GM18502 (cell line): ENCODE data around the gene ADGRA3.

Source experiments
- ATAC-seq: cut with Tn5 transposase; IDR thresholded peaks from one replicate; pipeline ENCODE4 v1.9.1; 2021; ENCODE audit warnings: mild to moderate bottlenecking; ENCODE audit not compliant: unreplicated experiment, poor library complexity

The ADGRA3 gene, protein sequence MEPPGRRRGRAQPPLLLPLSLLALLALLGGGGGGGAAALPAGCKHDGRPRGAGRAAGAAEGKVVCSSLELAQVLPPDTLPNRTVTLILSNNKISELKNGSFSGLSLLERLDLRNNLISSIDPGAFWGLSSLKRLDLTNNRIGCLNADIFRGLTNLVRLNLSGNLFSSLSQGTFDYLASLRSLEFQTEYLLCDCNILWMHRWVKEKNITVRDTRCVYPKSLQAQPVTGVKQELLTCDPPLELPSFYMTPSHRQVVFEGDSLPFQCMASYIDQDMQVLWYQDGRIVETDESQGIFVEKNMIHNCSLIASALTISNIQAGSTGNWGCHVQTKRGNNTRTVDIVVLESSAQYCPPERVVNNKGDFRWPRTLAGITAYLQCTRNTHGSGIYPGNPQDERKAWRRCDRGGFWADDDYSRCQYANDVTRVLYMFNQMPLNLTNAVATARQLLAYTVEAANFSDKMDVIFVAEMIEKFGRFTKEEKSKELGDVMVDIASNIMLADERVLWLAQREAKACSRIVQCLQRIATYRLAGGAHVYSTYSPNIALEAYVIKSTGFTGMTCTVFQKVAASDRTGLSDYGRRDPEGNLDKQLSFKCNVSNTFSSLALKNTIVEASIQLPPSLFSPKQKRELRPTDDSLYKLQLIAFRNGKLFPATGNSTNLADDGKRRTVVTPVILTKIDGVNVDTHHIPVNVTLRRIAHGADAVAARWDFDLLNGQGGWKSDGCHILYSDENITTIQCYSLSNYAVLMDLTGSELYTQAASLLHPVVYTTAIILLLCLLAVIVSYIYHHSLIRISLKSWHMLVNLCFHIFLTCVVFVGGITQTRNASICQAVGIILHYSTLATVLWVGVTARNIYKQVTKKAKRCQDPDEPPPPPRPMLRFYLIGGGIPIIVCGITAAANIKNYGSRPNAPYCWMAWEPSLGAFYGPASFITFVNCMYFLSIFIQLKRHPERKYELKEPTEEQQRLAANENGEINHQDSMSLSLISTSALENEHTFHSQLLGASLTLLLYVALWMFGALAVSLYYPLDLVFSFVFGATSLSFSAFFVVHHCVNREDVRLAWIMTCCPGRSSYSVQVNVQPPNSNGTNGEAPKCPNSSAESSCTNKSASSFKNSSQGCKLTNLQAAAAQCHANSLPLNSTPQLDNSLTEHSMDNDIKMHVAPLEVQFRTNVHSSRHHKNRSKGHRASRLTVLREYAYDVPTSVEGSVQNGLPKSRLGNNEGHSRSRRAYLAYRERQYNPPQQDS (N-terminal part only)

DNA sequence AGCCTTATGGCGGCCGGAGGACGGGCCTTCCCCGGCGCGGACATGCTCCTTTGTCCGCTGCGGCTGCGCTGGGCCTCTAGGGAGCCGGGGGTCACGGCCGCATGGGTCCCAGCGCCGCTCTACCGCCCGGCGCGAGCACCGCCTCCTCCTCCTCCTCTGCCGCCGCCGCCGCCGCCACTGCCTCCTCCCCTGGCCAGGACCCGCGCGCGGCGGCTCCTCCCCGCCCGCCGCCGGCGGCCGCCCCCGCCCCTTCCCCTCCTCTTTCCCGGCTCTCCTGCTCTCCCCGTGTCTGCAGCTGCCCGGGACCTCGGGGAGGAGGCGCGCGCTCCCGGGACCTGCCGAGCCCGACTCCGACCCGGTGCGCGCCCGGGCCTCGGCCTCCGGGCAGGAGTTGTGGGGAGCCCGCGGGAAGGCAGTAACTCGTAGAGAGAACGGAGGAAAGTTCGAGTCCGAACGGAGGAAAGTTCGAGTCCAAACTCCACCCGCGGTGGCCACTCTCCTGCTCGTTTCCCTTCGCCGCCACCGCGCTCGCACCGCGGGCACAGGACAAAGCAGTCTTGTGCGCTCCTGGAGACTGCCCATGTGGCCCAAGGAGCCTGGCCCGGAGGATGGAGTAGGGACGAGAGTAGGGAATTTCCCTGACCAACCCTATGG is at the start of gene ADGRA3:
TSS of gene ADGRA3 (minus strand) at position 179 of the 654 bp plus-strand sequence. CDS start 282 bp downstream, outside the sequence.
- ATAC-seq = peak; percentile 72

DNA sequence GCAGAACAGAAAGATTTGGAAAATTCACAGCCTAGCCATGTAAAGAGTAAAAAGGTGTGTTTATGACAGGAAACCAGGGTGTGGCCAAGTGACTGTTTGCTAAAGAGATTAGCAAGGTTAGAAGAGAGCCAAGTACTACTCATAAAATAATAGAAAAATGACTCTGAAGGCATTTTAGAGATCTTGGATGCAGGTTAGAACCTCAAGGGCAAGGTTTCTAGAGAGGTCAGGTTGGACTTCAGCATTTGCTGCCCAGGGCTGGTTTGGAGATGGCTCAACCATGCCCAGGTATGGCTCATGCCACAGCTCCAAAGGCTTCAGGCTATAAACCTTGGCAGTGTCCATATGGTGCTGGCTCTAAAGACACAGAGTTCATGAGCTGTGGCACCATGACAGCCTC is 40.6 kb upstream of the ADGRA3 start:
- ATAC-seq = no peak

DNA sequence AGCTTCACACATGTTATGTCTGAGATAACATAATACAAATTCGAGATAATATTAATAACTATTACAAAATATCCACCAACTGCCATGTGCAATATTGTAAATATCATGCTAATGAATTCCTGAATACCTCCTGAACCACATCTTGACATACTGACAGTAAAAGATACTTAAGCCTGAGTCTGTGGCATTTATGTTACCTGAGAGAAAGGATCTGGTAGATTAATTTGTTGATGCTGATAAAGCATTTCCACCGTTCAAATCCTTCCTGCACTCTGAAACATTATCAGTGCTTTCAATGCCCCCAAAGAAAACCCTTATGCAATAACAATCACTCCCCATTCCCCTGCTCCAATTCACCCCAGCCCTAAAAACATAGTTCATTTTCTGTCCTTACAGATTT is 38.8 kb upstream of the ADGRA3 start:
- ATAC-seq = no peak

DNA sequence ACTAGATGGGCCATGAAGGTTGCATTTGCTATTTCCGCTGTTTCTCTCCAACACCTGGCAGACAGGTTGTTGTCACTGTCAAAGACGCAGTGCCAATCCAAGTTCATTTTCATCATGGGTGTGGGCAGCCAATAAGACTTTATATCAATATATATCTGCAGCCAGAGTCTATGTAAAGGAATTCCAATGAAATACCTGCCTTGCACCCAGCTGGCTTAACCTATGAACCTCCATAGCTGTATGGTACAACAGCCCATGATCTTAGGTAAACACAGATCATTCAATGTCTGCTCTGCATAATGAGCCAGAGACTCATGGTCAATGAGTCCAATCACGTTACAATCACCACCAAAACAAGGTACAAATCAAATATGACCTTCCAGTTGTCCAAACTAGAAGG is 37.7 kb upstream of the ADGRA3 start:
- no peak for ATAC-seq

DNA sequence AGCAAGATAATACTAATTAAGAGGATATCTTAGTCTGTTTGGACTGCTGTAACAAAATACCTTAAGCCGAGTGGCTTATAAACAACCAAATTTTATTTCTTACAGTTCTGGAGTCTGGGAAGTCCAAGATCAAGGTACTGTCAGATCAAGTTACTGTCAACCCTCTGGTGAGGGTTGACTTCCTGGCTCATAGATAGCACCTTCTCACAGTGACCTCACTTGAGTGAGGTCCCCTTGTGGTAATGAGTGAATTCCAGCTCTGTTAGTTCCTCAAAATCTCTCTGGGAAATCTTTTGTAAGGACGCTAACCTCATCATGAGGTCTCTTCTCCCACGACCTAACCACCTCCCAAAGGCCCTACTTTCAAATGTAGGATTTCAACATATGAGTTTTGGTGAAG is 36.9 kb upstream of the ADGRA3 start:
- no peak for ATAC-seq

DNA sequence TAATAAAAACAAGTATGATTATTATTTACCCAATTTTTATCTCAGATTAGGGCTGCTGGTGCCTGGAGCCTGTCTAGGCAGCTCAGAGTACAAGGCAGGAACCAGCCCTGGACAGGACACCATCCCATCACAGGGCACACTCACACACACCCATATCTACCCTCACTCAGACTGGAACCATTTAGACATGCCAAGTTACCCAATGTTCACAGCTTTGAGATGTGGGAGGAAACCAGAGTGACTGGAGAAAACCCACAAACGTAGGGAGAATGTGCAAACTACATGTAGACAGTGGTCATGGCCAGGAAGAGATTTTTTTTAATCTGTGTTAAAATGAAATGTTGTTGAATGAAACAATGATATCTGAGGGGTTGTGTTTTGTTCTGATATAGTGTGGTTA is 35.7 kb upstream of the ADGRA3 start:
- ATAC-seq = no peak

DNA sequence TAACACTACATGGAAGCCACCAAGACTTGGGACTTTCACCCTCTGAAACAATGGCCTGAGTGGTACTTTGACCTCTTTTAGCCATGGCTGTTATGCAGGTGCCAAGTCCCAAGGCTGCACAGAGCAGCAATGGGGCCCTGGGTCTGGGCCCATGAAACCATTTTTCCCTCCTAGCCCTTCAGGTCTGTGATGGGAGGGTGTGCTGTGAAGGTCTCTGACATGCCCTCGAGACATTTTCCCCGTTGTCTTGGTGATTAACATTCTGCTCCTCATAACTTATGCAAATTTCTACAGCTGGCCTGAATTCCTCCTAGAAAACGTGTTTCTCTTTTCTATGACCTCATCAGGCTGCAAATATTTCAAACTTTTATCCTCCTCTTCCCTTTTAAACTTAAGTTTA is 30.4 kb upstream of the ADGRA3 start:
- ATAC-seq = no peak

DNA sequence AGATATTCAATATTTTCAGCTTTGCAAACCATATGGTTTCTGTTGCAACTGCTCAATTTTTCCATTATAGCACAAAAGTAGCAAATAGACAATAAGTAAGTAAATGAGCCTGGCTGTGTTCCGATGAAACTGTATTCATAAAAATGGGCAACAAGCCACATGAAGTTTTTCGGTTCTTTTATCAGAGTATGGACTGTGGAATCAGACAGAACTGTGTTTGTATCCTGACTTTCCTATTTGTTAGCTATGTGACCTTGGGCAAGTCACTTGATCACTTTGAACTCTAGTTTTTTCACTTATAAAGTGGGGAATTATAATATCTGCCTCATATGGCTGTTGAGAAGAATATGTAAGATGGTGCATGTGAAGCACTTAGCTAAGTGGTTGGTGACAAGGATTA is 23.4 kb upstream of the ADGRA3 start:
- no peak for ATAC-seq

DNA sequence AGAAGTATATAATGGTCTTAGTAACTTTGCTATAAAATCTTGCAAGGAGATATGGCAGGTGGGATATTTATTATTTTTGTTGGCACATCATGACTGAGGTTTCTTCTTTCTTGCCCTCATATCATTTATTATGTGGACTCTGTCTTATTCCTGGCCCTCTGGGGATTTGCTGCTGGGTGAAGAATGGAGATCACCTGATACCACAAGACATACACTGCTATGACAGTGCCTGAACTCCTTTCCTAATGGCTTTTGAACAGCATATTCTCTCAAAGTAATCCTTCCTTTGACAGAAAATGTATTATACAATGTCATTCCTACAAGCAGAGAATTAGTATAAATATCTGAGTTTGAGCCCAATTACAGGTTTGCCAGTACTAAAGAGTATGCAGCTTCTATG is 22.0 kb upstream of the ADGRA3 start:
- no peak for ATAC-seq

DNA sequence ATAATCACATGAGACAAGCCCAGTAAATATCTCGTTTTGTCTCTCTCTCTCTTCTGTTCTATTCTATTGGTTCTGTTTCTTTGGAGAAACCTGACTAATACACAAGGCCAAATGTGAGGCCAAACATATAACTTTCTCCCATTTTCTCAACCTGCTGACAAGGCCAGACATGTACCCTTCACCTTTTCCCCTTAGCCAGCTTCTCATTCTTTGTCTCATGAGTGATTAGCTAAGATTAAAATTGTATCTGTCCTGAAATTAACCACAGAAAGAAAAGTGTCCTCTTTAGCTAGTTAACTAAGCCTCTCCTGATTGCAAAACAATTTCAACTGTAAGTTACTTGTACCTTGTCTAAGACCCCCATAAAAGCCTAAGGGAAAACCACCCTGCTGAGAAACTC is 18.5 kb upstream of the ADGRA3 start:
- ATAC-seq = no peak

DNA sequence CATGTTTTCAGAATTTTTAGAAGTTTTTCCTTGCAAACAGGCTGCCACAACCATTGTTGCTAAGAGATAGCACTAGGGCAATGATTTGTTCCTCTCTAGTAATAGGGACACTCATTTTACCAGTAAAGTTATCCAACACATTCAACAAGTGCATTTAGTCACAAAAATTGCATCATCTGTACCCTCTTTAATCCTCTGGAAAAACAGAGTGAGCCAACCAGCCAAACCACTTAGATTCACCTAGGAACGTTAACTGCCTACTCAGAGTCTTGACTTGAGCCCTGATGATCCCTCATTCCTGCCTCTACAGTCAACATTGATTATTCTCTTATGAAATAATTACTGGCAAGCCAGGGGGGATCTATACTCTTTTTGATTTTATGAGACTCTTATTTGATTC is 17.0 kb upstream of the ADGRA3 start:
- no peak for ATAC-seq

DNA sequence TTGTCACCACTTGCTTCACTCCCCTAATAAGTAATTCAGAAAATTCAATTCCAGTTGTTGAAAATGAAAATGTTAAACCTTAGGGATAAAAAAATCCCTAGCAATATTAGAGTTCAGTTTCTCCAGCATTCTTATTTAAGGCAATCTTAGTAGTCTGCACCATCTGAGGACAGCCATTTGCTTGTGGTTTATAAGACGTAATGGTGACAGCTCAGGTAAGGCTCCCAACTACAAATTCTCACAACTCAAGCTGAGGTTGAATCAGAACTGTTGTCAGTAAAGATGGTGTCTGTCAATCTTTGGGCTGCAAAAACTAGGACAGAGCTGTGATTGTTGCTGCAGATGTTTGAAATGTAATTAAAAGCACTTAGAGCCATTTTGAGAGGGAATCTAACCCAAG is 16.3 kb upstream of the ADGRA3 start:
- ATAC-seq = no peak

DNA sequence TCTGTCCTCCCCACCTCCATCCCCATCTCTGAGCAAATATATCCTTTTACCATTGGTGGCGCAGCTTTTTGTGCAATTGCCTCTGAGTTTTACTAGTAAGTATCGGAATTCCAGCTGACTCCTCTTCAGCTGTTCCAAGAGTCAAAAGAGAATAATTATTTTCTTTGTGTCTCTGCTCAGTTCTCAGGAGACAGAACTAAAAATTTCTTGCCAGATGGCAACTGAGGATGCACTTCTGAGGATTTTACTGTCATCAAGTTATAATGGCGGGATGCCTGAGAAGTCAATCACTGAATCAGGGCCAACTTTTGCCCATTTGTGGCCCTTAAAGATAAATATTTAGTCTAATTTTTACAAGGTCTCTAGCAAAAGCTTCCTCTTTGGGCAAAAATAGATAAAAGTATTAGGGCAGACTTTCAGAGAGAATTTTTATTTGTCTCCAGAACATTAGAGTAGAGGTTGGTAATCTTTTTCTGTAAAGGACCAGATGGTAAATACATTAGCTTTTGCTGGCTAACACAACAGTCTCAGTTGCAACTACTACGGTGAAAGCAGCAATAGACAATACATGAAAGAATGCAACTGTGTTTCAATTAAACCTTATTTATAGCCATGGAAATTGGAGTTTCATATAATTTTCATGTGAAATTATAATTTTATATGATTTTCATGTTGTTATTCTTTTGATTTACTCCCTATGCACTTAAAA is 15.6 kb upstream of the ADGRA3 start:
- ATAC-seq = no peak

DNA sequence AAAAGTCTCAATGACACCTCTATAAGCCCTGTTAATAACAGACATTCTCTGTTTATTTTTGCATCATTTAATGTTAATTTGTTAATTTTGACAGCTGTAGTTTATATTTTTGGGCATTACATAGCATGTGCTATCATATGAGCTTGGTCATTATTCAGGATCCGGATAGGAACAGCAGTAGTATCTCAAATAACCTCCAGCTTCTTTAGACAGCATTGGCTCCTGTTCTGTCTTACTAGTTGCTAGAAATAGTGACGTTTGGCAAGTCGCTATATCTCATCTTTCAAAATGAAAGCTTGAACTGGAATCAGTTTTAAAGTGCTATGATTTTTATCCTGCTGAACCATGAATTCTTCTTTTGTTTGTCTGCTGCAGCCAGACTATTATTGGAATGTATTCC is 9.0 kb upstream of the ADGRA3 start:
- no peak for ATAC-seq

DNA sequence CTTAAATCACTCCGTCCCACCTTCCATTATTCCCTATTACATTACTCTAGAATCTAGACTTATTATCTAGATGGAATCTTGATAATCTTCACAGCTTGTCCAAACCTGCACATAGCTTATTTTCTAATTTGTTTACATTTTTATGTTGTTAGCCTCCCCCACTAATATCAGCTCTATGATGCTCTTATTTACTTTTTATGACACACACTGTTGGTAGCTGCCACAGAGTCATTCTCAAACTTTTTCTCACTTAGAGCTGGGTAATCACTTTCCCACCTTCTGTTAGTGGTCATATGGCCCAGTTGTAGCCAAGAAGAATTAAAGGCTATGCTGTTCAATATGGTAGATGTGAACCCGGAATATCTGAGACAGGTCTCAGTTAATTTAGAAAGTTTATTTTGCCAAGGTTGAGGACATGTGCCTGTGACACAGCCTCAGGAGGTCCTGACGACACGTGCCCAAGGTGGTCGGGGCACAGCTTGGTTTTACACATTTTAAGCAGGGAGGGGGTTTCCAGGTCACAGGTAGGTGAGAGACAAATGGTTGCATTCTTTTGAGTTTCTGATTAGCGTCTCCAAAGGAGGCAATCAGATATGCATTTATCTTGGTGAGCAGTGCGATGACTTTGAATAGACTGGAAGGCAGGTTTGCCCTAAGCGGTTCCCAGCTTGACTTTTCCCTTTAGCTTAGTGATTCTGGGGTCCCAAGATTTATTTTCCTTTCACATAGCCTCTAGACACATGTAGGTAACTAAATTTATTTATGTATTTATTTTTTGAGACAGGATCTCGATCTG is 7.0 kb upstream of the ADGRA3 start:
- no peak for ATAC-seq

DNA sequence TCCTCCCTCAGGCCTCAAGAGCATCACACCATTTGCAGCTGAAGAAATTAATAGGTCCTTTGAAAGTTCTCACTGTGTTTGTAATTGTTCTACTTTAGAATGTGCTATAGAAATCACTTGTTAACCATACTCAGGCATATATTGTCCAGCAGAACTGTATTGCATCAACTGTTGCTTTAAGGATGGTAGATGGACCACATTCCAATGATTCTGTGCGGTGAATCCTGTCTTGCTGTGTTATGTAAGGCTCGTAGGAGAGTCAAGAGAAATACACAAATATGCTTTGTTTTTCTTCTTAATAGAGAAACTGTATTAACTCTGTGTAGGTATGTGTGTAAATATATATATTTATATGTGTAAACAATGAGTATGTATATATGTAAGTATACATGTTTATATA is 6.3 kb upstream of the ADGRA3 start:
- ATAC-seq = no peak

DNA sequence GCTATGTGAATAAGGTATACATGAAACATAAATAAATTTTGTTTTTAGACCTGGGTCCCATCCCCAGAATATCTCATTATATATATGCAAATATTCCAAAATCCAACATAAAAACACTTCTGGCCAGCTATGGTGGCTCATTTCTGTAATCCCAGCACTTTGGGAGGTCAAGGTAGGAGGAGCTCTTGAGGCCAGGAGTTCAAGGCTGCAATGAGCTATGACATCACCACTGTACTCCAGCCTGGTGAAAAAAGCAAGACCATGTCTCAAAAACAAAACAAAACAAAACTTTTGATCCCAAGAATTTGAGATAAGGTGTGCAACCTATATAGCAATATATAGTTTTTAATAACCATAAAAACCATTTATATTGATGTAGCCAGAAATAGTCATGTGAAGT is 5.4 kb upstream of the ADGRA3 start:
- no peak for ATAC-seq

DNA sequence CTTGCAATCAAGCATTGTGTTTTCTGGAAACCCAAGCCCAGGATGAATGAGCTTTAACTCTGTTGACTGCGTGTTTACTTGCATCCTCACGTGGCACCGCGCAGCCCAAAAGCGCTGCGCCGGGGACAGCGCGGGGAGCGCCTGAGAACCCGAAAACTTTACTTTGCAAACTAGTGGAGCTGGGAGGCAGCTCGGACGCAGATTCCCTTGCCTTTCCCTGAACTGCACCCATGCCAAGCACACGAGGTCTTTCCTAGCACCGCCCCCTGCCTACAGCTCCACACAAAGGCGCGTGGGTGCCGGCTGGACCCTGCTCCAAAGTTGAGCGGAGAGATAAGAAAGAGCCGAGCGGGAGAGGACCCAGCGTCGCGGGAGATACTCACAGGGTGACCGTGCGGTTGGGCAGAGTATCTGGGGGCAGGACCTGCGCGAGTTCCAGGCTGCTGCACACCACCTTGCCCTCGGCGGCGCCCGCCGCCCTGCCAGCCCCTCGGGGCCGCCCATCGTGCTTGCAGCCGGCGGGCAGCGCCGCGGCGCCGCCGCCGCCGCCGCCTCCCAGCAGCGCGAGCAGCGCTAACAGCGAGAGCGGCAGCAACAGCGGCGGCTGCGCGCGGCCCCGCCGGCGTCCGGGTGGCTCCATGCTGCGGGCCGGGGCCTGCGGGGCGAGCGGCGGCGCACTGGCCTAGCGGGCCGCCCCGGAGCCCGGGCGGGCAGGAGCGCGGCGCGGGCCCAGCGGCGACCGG is 550 bp downstream of the ADGRA3 start:
- peak; percentile 39 for ATAC-seq
